Ishikawa (cell line): ENCODE measurements around the gene DECR2.

Experiments
- CEBPB ChIP-seq: IDR thresholded peaks from 2 replicates; pipeline ENCODE4 v1.6.1; 2012
- MAX ChIP-seq: IDR thresholded peaks from 2 replicates; pipeline ENCODE4 v1.6.1; 2012
- REST ChIP-seq: IDR thresholded peaks from 2 replicates; pipeline ENCODE4 v1.6.1; 2012; ENCODE audit warnings: low read depth, mild to moderate bottlenecking
- YY1 ChIP-seq: IDR thresholded peaks from 2 replicates; pipeline ENCODE4 v1.6.1; 2012; ENCODE audit warnings: low read depth

GRCh38 chr16:369275-369865 is 32.3 kb upstream of the DECR2 start:
- TF ChIP-seq MAX, result no peak
- no peak for TF ChIP-seq YY1
- no peak for TF ChIP-seq REST
- TF ChIP-seq CEBPB, result no peak
